H1 (cell line): ENCODE measurements around the gene PNO1. TPM values are rescaled to one million over a fixed set of nuclear protein-coding genes. Genes with fewer than 3 reads are reported as not detected.

ENCODE experiments used
- CTCF ChIA-PET: fragments of 300-600 bp; sonication (Branson Sonifier 250); formaldehyde crosslinking; loops from one replicate; lab custom pipeline; 2021; ENCODE audit not compliant: partially characterized antibody; lab: Charles Lee
- POLR2A ChIA-PET: fragments of 300-600 bp; sonication (Branson Sonifier 250); formaldehyde crosslinking; loops from one replicate; lab custom pipeline; 2021; ENCODE audit warnings: inconsistent platforms; ENCODE audit not compliant: partially characterized antibody; lab: Charles Lee
- DNase-seq, 2 experiments: peaks; one replicate each; pipeline versions ENCODE4 v3.0.0 to v3.0.0-alpha.2; 2010 to 2022; ENCODE audit warnings: low spot score in 2 of 2, low read depth in 1 of 2, mixed read lengths in 1 of 2
- FAIRE-seq: peaks from 2 replicates; lab custom pipeline; 2011; peaks lifted over from hg19 to GRCh38; lab: Jason Lieb, UNC
- H2AFZ ChIP-seq: 2 replicates; pipeline ENCODE4 v1.8.1; 2012; ENCODE audit warnings: low read length, inconsistent platforms
- H2AK5ac ChIP-seq: 2 replicates; pipeline ENCODE4 v1.6.1; 2013; ENCODE audit warnings: low read depth, low read length
- H2BK120ac ChIP-seq: replicated peaks from 2 replicates; pipeline ENCODE3; 2013; ENCODE audit warnings: low read depth, low read length, inconsistent platforms
- H2BK12ac ChIP-seq: 2 replicates; pipeline ENCODE4 v1.6.1; 2013; ENCODE audit warnings: low read depth, low read length
- H2BK15ac ChIP-seq: 2 replicates; pipeline ENCODE4 v1.6.1; 2013; ENCODE audit warnings: low read length
- H2BK20ac ChIP-seq: 2 replicates; pipeline ENCODE4 v1.6.1; 2013; ENCODE audit warnings: low read length
- H2BK5ac ChIP-seq: 2 replicates; pipeline ENCODE4 v1.6.1; 2013; ENCODE audit warnings: low read depth, low read length
- H3K14ac ChIP-seq: 2 replicates; pipeline ENCODE4 v1.6.1; 2013; ENCODE audit warnings: inconsistent platforms; ENCODE audit not compliant: insufficient read length
- H3K18ac ChIP-seq: 2 replicates; pipeline ENCODE4 v1.6.1; 2013; ENCODE audit warnings: low read length; ENCODE audit errors: extremely low read depth
- H3K23ac ChIP-seq: 2 replicates; pipeline ENCODE4 v1.6.1; 2013; ENCODE audit warnings: inconsistent platforms; ENCODE audit not compliant: insufficient read length
- H3K23me2 ChIP-seq: 2 replicates; pipeline ENCODE4 v1.6.1; 2013; ENCODE audit warnings: low read depth, low read length
- H3K27ac ChIP-seq: 2 replicates; pipeline ENCODE4 v1.6.1; 2011; ENCODE audit warnings: low read depth, low read length, inconsistent platforms
- H3K27me3 ChIP-seq, 4 experiments: replicated peaks in 1 of 4; 1 replicate in 1 of 4; 2 replicates in 3 of 4; pipeline versions ENCODE4 v1.6.1 to v1.8.1; 2011 to 2013; ENCODE audit warnings: low read length in 3 of 4, mild to moderate bottlenecking in 3 of 4, inconsistent platforms in 2 of 4, mixed read lengths in 2 of 4, moderate library complexity in 1 of 4; ENCODE audit not compliant: control insufficient read depth in 3 of 4, insufficient read depth in 3 of 4; ENCODE audit errors: extremely low read depth in 1 of 4
- H3K36me3 ChIP-seq, 4 experiments: 2 replicates each; pipeline versions ENCODE4 v1.6.1 to v1.8.1; 2011 to 2013; ENCODE audit warnings: mild to moderate bottlenecking in 4 of 4, low read length in 3 of 4, moderate library complexity in 2 of 4, control low read depth in 1 of 4, inconsistent platforms in 1 of 4; ENCODE audit not compliant: insufficient read depth in 4 of 4, control insufficient read depth in 2 of 4
- H3K4ac ChIP-seq: replicated peaks from 2 replicates; pipeline ENCODE3; 2013; ENCODE audit warnings: low read length, low read depth, mixed read lengths, inconsistent platforms; ENCODE audit not compliant: insufficient read length
- H3K4me1 ChIP-seq, 4 experiments: replicated peaks in 1 of 4; 1 replicate in 1 of 4; 2 replicates in 3 of 4; pipeline versions ENCODE4 v1.6.1 to v1.8.1; 2011 to 2013; ENCODE audit warnings: low read length in 3 of 4, inconsistent platforms in 2 of 4, mixed read lengths in 1 of 4; ENCODE audit not compliant: insufficient read depth in 4 of 4, control insufficient read depth in 3 of 4
- H3K4me2 ChIP-seq, 2 experiments: 2 replicates each; pipeline versions ENCODE4 v1.6.1 to v1.8.1; 2011 to 2013; ENCODE audit warnings: low read depth in 2 of 2, low read length in 2 of 2, control low read depth in 1 of 2, inconsistent platforms in 1 of 2, mild to moderate bottlenecking in 1 of 2; ENCODE audit not compliant: insufficient read depth in 1 of 2
- H3K4me3 ChIP-seq, 4 experiments: fragments of 200-600, 300-600 bp in 1 of 4; sonication (generic), shearing (Covaris generic), sonication (Bioruptor Twin) in 1 of 4; 2 replicates each; pipeline versions ENCODE4 v1.5.1 to v1.8.1; 2011 to 2016; ENCODE audit warnings: low read length in 4 of 4, low read depth in 3 of 4, control low read depth in 2 of 4, inconsistent platforms in 2 of 4, mild to moderate bottlenecking in 2 of 4, mixed read lengths in 1 of 4, moderate library complexity in 1 of 4; ENCODE audit not compliant: insufficient read depth in 2 of 4; ENCODE audit errors: extremely low read depth in 1 of 4
- H3K56ac ChIP-seq: replicated peaks from 2 replicates; pipeline ENCODE3; 2013; ENCODE audit warnings: low read depth, mild to moderate bottlenecking, mixed read lengths, low read length, inconsistent platforms; ENCODE audit not compliant: insufficient read length
- H3K79me1 ChIP-seq: 2 replicates; pipeline ENCODE4 v1.6.1; 2013; ENCODE audit warnings: low read depth, low read length, control low read depth
- H3K79me2 ChIP-seq, 2 experiments: 2 replicates each; pipeline versions ENCODE4 v1.6.1 to v1.8.1; 2012 to 2013; ENCODE audit warnings: low read length in 2 of 2, mild to moderate bottlenecking in 2 of 2, inconsistent platforms in 1 of 2; ENCODE audit not compliant: insufficient read depth in 2 of 2, control insufficient read depth in 1 of 2
- H3K9ac ChIP-seq, 4 experiments: replicated peaks in 1 of 4; 1 replicate in 1 of 4; 2 replicates in 3 of 4; pipeline versions ENCODE4 v1.6.1 to v1.8.1; 2011 to 2013; ENCODE audit warnings: low read depth in 3 of 4, low read length in 3 of 4, control low read depth in 2 of 4, mild to moderate bottlenecking in 2 of 4, moderate library complexity in 2 of 4, inconsistent platforms in 1 of 4; ENCODE audit errors: extremely low read depth in 1 of 4
- H3K9me3 ChIP-seq, 2 experiments: 2 replicates each; pipeline versions ENCODE4 v1.6.1 to v1.8.1; 2012 to 2013; ENCODE audit warnings: mild to moderate bottlenecking in 2 of 2, moderate library complexity in 2 of 2, control low read depth in 1 of 2, inconsistent platforms in 1 of 2, low read depth in 1 of 2, low read length in 1 of 2, mixed read lengths in 1 of 2; ENCODE audit not compliant: insufficient read depth in 2 of 2
- H4K20me1 ChIP-seq, 2 experiments: replicated peaks in 1 of 2; 2 replicates each; pipeline versions ENCODE3 to v1.8.1; 2011 to 2013; ENCODE audit warnings: inconsistent platforms in 2 of 2, low read length in 2 of 2, mild to moderate bottlenecking in 1 of 2; ENCODE audit not compliant: insufficient read depth in 2 of 2, control insufficient read depth in 1 of 2
- H4K5ac ChIP-seq: 2 replicates; pipeline ENCODE4 v1.6.1; 2013; ENCODE audit warnings: low read length, low read depth, mixed read lengths, inconsistent platforms; ENCODE audit not compliant: insufficient read length
- H4K8ac ChIP-seq: 2 replicates; pipeline ENCODE4 v1.8.0; 2013; ENCODE audit warnings: mild to moderate bottlenecking, moderate library complexity, low read length, inconsistent platforms; ENCODE audit not compliant: insufficient read depth; ENCODE audit errors: extremely low read depth
- H4K91ac ChIP-seq: replicated peaks from 2 replicates; pipeline ENCODE3; 2013; ENCODE audit warnings: low read length, mixed read lengths, inconsistent platforms; ENCODE audit not compliant: insufficient read length
- CBX5 ChIP-seq: fragments of 300-800, 300-1000 bp; sonication (generic); IDR thresholded peaks from 2 replicates; pipeline ENCODE4 v1.7.1; 2016; ENCODE audit warnings: antibody characterized with exemption, low read length, low read depth
- CTCF ChIP-seq, 3 experiments: IDR thresholded peaks; 1 replicate in 2 of 3; 2 replicates in 1 of 3; pipeline versions ENCODE4 v1.5.1 to v1.6.1; 2011; ENCODE audit warnings: low read length in 3 of 3, mild to moderate bottlenecking in 3 of 3, inconsistent platforms in 2 of 3, low read depth in 1 of 3, moderate library complexity in 1 of 3; ENCODE audit not compliant: insufficient read depth in 1 of 3; ENCODE audit errors: control extremely low read depth in 1 of 3
- GABPA ChIP-seq: IDR thresholded peaks from 2 replicates; pipeline ENCODE4 v1.6.1; 2011; ENCODE audit warnings: mild to moderate bottlenecking, low read length, moderate library complexity, borderline replicate concordance; ENCODE audit not compliant: insufficient read depth
- HDAC2 ChIP-seq, 2 experiments: fragments of 300-600 bp in 1 of 2; sonication (generic) in 1 of 2; IDR thresholded peaks; 2 replicates each; pipeline ENCODE4 v1.6.1; 2011 to 2012; ENCODE audit warnings: low read depth in 2 of 2, low read length in 2 of 2, mild to moderate bottlenecking in 2 of 2, moderate library complexity in 2 of 2, borderline replicate concordance in 1 of 2, inconsistent platforms in 1 of 2
- MAX ChIP-seq: IDR thresholded peaks from 2 replicates; pipeline ENCODE4 v1.6.1; 2012; ENCODE audit warnings: inconsistent platforms
- RNF2 ChIP-seq: fragments of 200-900, 300-1000 bp; sonication (generic); IDR thresholded peaks from 2 replicates; pipeline ENCODE4 v1.7.1; 2016; ENCODE audit warnings: borderline replicate concordance, low read depth, mild to moderate bottlenecking, antibody characterized with exemption, low read length; ENCODE audit not compliant: poor library complexity, severe bottlenecking; ENCODE audit errors: missing control alignments
- SP2 ChIP-seq: IDR thresholded peaks from 2 replicates; pipeline ENCODE4 v1.6.1; 2012; ENCODE audit warnings: mild to moderate bottlenecking, low read length, inconsistent platforms
- SRF ChIP-seq: IDR thresholded peaks from 2 replicates; pipeline ENCODE4 v1.6.1; 2011; ENCODE audit warnings: mild to moderate bottlenecking, low read depth, low read length, moderate library complexity
- TBP ChIP-seq: IDR thresholded peaks from 2 replicates; pipeline ENCODE4 v1.6.1; 2011; ENCODE audit warnings: low read depth, low read length, improper control_type of control experiment
- ZNF274 ChIP-seq: IDR thresholded peaks from 2 replicates; pipeline ENCODE4 v1.7.0; 2012; ENCODE audit warnings: low read length, borderline replicate concordance; ENCODE audit errors: extremely low read depth
- WGBS, 2 experiments: shearing (Covaris generic) in 1 of 2; methylation state at CpG; one replicate each; pipeline versions ENCODE4 v1.1.6 to v1.1.7; 2013 to 2015; ENCODE audit warnings: low lambda C conversion rate in 2 of 2, mixed read lengths in 2 of 2, inconsistent platforms in 1 of 2, low coverage in 1 of 2, missing lambda C conversion rate in 1 of 2; ENCODE audit not compliant: insufficient replicate concordance in 2 of 2, insufficient coverage in 1 of 2, insufficient read length in 1 of 2; ENCODE audit errors: extremely low coverage in 1 of 2, missing lambda C conversion rate in 1 of 2; 5-methylcytosine and 5-hydroxymethylcytosine counted together
- polyA plus RNA-seq, 7 experiments: library from polyadenylated mRNA; depleted of rRNA in 3 of 7; stranded (reverse) in 5 of 7; unstranded in 2 of 7; fragments of >200 nt in 5 of 7; fragments of 200-250 nt in 2 of 7; gene quantifications; 1 replicate in 5 of 7; 2 replicates in 1 of 7; 4 replicates in 1 of 7; pipeline versions ENCODE4 v1.2.1 to v1.2.3, GENCODE V29; 2011 to 2013; ENCODE audit warnings: missing spikeins in 2 of 7, mixed read lengths in 2 of 7
- total RNA-seq: library from RNA; stranded (reverse); fragmentation: NEBNext Ultra II Directional; extraction: Animal tissue kit (Norgen Biotek cat#: 25700); gene quantifications from 2 replicates; pipeline ENCODE4 v1.2.1, GENCODE V29; 2021

The PNO1 gene
- total and polyA plus RNA-seq, 2 of the 8 experiments (the other 6 are each of a cell fraction or from before 2014, with no cell fraction given): 18.6 to 33.2 TPM

GRCh38 chr2:68222287-68222686 lies 64.6 kb downstream of the PNO1 start:
- Histone ChIP-seq H4K91ac (no peak overlapping the region), H2BK120ac (no peak overlapping the region), H3K79me2 (peaks cover 13 to 99% of the 10 kb centered on the region in 2 experiments; a peak in 3 of 4 replicates), H4K8ac (no peak overlapping the region), H3K14ac (no peak overlapping the region), H2BK12ac (no peak overlapping the region), H3K9me3 (no peaks in the 10 kb centered on the region), H3K18ac (no peak overlapping the region), H3K9ac (no peak overlapping the region), H3K23ac (no peak overlapping the region), H2AFZ (no peak overlapping the region), H3K79me1 (peaks cover 3% of the 10 kb centered on the region; the same call in 1 of the 2 replicates), H3K23me2 (no peaks in the 10 kb centered on the region), H3K4ac (no peak overlapping the region), H2BK5ac (no peak overlapping the region), H3K4me3 (no peak overlapping the region), H3K4me2 (no peak overlapping the region), H3K36me3 (no peaks in the 10 kb centered on the region), H2AK5ac (no peak overlapping the region), H3K27ac (no peak overlapping the region), H3K56ac (no peak overlapping the region), H3K4me1 (peaks cover 0 to 3% (median 0%) of the 10 kb centered on the region in 4 experiments; a peak in 3 of 7 replicates), H4K20me1 (peaks cover 8 to 11% of the 10 kb centered on the region in 2 experiments), H4K5ac (no peak overlapping the region), H3K27me3 (no peaks in the 10 kb centered on the region), H2BK20ac (no peak overlapping the region), H2BK15ac (no peak overlapping the region)
- ChIA-PET CTCF (interaction anchor here (0.7 to 1.2 kb wide), 4 partner anchors 9 to 55 kb away, joined by 3 to 4 read pairs (median 3); no protein-coding TSS in a partner anchor), POLR2A (no interaction called here)
- DNase-seq: no peak
- WGBS, 2 experiments: 83% methylated on average over 1 of the region's 1 CpG; no CpG with 5 or more reads in 1 of the 2 experiments
- no peak for FAIRE-seq
- no peak for TF ChIP-seq TBP
- TF ChIP-seq CTCF (IDR thresholded peaks at IDR 0.05; ENCODE audit: control extremely low read depth in 1 of 3, insufficient read depth in 1 of 3, low read depth in 1 of 3, low read length in 3 of 3): no peak
- TF ChIP-seq ZNF274: no peak
- no peak for TF ChIP-seq RNF2
- TF ChIP-seq SRF: no peak
- no peak for TF ChIP-seq SP2
- no peak for TF ChIP-seq HDAC2 (IDR thresholded peaks at IDR 0.05; ENCODE audit: borderline replicate concordance in 1 of 2, low read depth in 2 of 2, low read length in 2 of 2)
- TF ChIP-seq CBX5: no peak
- TF ChIP-seq MAX: no peak
- no peak for TF ChIP-seq GABPA
